GM12873 (cell line): Measurements from ENCODE around the gene UTP25.

ENCODE experiments used
- TF ChIP-seq, protein P1 (sequence below): IDR thresholded peaks from 2 replicates; pipeline ENCODE4 v1.5.1; 2012; ENCODE audit warnings: low read depth, mild to moderate bottlenecking, moderate library complexity, low read length, control low read depth; ENCODE audit not compliant: insufficient read depth; ENCODE audit errors: missing control alignments

The UTP25 gene, protein sequence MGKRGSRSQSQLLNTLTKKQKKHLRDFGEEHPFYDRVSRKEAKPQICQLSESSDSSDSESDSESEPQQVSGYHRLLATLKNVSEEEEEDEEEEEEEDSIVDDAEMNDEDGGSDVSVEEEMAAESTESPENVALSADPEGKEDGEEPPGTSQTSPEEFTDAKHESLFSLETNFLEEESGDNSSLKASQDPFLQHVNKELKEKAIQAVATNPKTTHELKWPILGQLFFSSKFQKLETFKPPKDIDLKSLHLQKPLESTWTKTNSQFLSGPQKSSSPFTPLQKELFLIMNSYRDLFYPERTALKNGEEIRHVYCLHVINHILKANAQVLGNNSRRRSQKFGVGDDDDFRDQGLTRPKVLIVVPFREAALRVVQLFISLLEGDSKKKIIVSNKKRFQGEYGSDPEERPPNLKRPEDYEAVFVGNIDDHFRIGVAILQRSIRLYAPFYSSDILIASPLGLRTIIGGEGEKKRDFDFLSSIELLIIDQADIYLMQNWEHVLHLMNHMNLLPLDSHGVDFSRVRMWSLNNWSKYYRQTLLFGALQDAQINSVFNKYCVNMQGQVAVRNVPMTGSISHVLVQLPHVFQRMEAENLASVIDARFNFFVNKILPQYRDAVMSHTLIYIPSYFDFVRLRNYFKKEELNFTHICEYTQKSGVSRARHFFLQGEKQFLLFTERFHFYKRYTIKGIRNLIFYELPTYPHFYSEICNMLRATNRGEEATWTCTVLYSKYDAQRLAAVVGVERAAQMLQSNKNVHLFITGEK

DNA sequence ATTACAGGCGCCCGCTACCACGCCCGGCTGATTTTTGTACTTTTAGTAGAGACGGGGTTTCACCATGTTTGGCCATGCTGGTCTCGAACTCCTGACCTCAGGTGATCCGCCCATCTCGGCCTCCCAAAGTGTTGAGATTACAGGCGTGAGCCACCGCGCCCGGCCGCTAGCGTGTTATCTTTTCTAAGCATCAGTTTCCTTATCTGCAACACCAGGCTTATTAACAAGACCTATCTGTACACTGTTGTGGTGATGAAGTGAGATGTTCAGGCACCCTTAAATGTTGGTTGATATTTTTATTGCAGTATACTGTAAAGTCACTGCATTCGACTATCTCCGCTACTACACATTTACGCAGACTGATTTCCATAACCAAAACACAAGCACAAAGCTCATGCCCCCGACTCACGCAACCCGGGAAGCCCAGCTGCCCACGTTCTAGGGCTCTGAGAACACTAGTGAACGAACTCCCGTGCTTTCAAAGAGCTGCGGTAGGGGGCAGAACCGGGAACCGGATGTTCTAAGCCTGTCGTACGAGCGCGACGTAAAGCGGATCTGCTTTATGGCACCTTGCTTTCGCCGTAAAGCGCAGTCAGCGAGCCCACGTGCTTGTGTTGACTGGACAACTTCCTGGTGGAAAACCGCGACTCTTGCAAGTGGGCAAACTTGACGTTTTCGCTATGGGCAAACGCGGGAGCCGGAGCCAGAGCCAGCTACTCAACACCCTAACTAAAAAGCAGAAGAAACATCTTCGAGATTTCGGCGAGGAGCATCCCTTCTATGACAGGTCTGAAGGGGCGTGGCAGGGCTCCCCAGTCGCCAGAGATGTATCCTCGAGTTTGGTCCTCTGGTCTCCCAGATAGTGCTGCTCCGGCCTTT, at the start of gene UTP25:
TSS of gene UTP25 (plus strand) at position 589 of the 879 bp plus-strand sequence. CDS start at position 681, 92 bp downstream.
- TF ChIP-seq, protein P1, sequence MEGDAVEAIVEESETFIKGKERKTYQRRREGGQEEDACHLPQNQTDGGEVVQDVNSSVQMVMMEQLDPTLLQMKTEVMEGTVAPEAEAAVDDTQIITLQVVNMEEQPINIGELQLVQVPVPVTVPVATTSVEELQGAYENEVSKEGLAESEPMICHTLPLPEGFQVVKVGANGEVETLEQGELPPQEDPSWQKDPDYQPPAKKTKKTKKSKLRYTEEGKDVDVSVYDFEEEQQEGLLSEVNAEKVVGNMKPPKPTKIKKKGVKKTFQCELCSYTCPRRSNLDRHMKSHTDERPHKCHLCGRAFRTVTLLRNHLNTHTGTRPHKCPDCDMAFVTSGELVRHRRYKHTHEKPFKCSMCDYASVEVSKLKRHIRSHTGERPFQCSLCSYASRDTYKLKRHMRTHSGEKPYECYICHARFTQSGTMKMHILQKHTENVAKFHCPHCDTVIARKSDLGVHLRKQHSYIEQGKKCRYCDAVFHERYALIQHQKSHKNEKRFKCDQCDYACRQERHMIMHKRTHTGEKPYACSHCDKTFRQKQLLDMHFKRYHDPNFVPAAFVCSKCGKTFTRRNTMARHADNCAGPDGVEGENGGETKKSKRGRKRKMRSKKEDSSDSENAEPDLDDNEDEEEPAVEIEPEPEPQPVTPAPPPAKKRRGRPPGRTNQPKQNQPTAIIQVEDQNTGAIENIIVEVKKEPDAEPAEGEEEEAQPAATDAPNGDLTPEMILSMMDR = peak; percentile 78

GRCh38 chr1:209778102-209778501, 49.7 kb upstream of the UTP25 start:
- TF ChIP-seq, protein P1 = no peak

DNA sequence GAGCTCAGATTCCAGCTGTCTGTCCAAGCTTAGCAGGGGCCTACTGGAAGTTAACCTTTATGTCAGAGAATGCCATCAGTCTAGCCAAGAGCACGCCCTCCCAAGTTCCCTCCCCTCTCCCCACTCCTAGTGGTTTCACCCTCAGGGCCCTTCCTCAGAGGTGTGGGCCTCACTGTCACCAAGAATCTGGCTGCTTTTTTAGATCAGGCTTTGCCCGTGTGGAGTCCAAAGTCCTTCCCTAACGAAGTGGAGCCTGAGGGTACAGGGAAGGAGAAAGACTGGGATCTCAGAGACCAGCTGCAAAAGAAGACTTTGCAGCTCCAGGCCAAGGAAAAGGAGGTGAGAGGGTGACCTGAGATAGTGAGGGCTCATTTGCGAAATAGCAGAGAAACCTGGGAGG, 47.5 kb upstream of the UTP25 start:
- TF ChIP-seq, protein P1 = no peak

DNA sequence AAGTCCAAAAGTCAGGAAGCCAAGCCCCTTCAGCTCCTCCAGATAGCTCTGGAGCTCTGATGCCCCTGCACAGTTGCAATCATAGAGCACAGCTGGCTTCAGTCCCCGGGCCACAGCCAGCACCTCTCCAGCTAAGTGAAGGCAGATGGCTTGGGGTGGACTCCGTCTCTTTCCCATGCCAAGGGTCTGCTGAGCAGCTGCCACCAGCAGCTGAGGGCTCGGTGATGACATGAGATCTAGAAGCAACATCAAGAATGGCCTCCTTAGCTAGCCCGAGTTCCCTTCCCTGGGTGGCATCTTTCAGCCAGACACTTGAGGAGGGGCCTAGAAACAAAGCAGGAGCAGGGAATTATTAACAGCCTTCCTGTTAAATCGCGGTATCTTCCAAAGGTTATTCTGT, 44.4 kb upstream of the UTP25 start:
- TF ChIP-seq, protein P1 = no peak

DNA sequence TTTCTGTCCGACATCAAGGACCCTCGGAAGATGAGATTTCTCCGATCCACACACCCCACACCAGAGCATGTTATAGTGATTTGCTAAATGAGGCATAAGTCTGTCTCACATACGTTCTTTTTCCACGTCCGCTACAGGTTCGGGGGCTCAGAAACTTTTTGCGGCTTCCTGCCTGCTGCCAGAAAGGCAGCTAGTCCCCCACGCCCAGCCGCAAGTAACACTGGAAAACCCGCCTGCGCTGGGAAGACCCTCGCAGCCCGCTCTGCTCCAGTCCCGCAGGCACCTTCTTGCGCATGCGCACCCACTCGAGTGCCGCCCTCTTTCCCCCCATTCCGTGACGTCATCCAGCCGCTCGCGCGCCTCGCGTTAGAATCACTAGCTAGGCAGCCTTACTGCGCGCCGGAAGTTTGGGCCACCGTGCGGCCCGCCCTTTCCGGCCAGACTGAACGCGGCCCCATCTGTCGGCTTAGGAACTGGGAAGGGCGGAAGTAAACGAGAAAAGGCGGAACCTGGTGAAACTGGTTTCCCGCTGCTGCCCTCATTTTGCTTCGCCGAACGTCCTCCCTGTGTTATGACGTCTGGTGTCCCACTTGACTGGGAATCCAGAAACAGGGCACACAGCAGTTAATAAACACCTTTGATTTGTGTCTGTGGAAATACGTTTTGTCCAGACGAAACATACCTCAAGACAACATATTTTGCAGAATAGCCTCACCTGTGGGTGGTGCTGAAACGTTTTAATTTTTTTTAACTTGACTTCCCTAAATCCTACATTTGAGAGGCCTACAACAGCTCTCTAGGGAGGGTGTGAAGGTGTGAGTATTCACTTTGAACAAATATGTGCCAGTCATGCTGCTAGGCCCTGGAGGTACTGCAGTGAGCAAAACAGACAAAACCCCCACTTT, 43.3 kb upstream of the UTP25 start, which contains the start of gene C1orf74:
TSS of gene C1orf74 (minus strand) at position 295 of the 905 bp plus-strand sequence. CDS start 925 bp downstream, outside the sequence.
- TF ChIP-seq, protein P1 = no peak

- TF ChIP-seq, protein P1 = no peak
Observed at GRCh38 chr1:209785592-209785991, 42.2 kb upstream of the UTP25 start.
